K562 (cell line): ENCODE measurements around the gene NAP1L4. TPM values are rescaled to one million over a fixed set of nuclear protein-coding genes. Genes with fewer than 3 reads are reported as not detected.

ENCODE experiments used
- ATAC-seq: fragments of 200-7000 bp; cut with Tn5 transposase; 3 replicates; pipeline ENCODE4 v1.9.1; 2020; ENCODE audit warnings: moderate library complexity
- BruUV-seq: library from RNA; stranded (reverse); fragments of 400-500 nt; replicated peaks from 2 replicates; lab custom pipeline; 2021; lab: Mats Ljungman, UMichigan
- CTCF ChIA-PET: fragments of 300-600 bp; formaldehyde crosslinking; extraction: SDS; loops from one replicate; lab custom pipeline; 2021; ENCODE audit warnings: low intra/inter-chr PET ratio; lab: Yijun Ruan, JAX
- POLR2A ChIA-PET: fragments of 300-600, 350-650 bp; sonication (Branson Sonifier 250); formaldehyde crosslinking; extraction: SDS; loops from one replicate; lab custom pipeline; 2021; ENCODE audit warnings: antibody characterized with exemption, inconsistent platforms; lab: Yijun Ruan, JAX
- DNase-seq, 4 experiments: peaks; one replicate each; pipeline versions ENCODE4 v3.0.0 to v3.0.0-alpha.2; 2011 to 2018; ENCODE audit warnings: low spot score in 3 of 4, mixed read lengths in 3 of 4; ENCODE audit errors: extremely low read depth in 1 of 4
- FAIRE-seq: peaks from 2 replicates; lab custom pipeline; 2011; peaks lifted over from hg19 to GRCh38; lab: Jason Lieb, UNC
- H2AFZ ChIP-seq: 2 replicates; pipeline ENCODE4 v1.6.0; 2011; ENCODE audit warnings: low read depth, low read length, control low read depth, inconsistent platforms
- H3K27ac ChIP-seq: fragments of 200-600 bp; 3 replicates; pipeline ENCODE4 v1.8.0; 2011; ENCODE audit warnings: low read depth, mild to moderate bottlenecking, control low read depth, inconsistent platforms, low read length, moderate library complexity, mixed read lengths; ENCODE audit errors: extremely low read depth
- H3K27me3 ChIP-seq, 2 experiments: fragments of 300-600 bp in 1 of 2; 2 replicates in 1 of 2; 3 replicates in 1 of 2; pipeline versions ENCODE4 v1.6.0 to v1.8.0; 2011; ENCODE audit warnings: inconsistent platforms in 2 of 2, low read length in 2 of 2, mild to moderate bottlenecking in 1 of 2, mixed read lengths in 1 of 2, moderate library complexity in 1 of 2; ENCODE audit not compliant: control insufficient read depth in 2 of 2, insufficient read depth in 2 of 2
- H3K36me3 ChIP-seq: fragments of 300-600 bp; 3 replicates; pipeline ENCODE4 v1.8.0; 2011; ENCODE audit warnings: mild to moderate bottlenecking, low read length, inconsistent platforms; ENCODE audit not compliant: control insufficient read depth, insufficient read depth
- H3K4me1 ChIP-seq, 2 experiments: fragments of 200-600 bp in 1 of 2; replicated peaks in 1 of 2; 2 replicates in 1 of 2; 3 replicates in 1 of 2; pipeline versions ENCODE4 v1.5.1 to v1.8.0; 2011; ENCODE audit warnings: inconsistent platforms in 2 of 2, low read length in 2 of 2, mild to moderate bottlenecking in 1 of 2, mixed read lengths in 1 of 2, moderate library complexity in 1 of 2; ENCODE audit not compliant: control insufficient read depth in 2 of 2, insufficient read depth in 2 of 2
- H3K4me2 ChIP-seq: 2 replicates; pipeline ENCODE4 v1.6.1; 2011; ENCODE audit warnings: low read length, control low read depth, inconsistent platforms, mixed read lengths; ENCODE audit not compliant: insufficient read depth
- H3K4me3 ChIP-seq: fragments of 200-600 bp; sonication (generic), shearing (Covaris generic); 2 replicates; pipeline ENCODE4 v1.5.1; 2016; ENCODE audit warnings: control low read depth, inconsistent platforms
- H3K79me2 ChIP-seq: fragments of 200-600 bp; 3 replicates; pipeline ENCODE4 v1.8.0; 2011; ENCODE audit warnings: low read length, inconsistent platforms; ENCODE audit not compliant: control insufficient read depth, insufficient read depth
- H3K9ac ChIP-seq, 2 experiments: 2 replicates each; pipeline versions ENCODE4 v1.6.0 to v1.6.1; 2011; ENCODE audit warnings: low read depth in 2 of 2, low read length in 2 of 2, control low read depth in 1 of 2, inconsistent platforms in 1 of 2, mild to moderate bottlenecking in 1 of 2, mixed read lengths in 1 of 2; ENCODE audit not compliant: insufficient read depth in 1 of 2
- H3K9me1 ChIP-seq: one replicate; pipeline ENCODE4 v1.6.0; 2011; ENCODE audit warnings: inconsistent platforms, mild to moderate bottlenecking, low read length, moderate library complexity; ENCODE audit not compliant: control insufficient read depth, insufficient read depth
- H3K9me3 ChIP-seq: replicated peaks from 2 replicates; pipeline ENCODE4 v1.5.1; 2011; ENCODE audit warnings: low read depth, low read length, inconsistent platforms; ENCODE audit not compliant: control insufficient read depth, insufficient read depth
- H4K20me1 ChIP-seq: replicated peaks from 2 replicates; pipeline ENCODE4 v1.6.1; 2011; ENCODE audit warnings: low read length, inconsistent platforms, mixed read lengths; ENCODE audit not compliant: control insufficient read depth, insufficient read depth
- CGGBP1 ChIP-seq: fragments of 250-450 bp; sonication (Bioruptor Pico); IDR thresholded peaks from 2 replicates; pipeline ENCODE4 v1.9.0; 2021; ENCODE audit warnings: mild to moderate bottlenecking
- TFE3 ChIP-seq: fragments of 450-650 bp; formaldehyde crosslinking; IDR thresholded peaks from 2 replicates; pipeline ENCODE4 v1.4.0; 2020; ENCODE audit warnings: mild to moderate bottlenecking, mixed read lengths
- ZNF282 ChIP-seq: sonication (generic); formaldehyde crosslinking; IDR thresholded peaks from 2 replicates; pipeline ENCODE4 v1.8.1; 2023; ENCODE audit warnings: missing genetic modification reagents
- WGBS: fragments of 100-300 bp; shearing (Covaris generic); methylation state at CpG from one replicate; pipeline ENCODE4 v1.1.6; 2016; ENCODE audit warnings: low coverage, mixed read lengths; ENCODE audit not compliant: insufficient coverage; ENCODE audit errors: missing lambda C conversion rate; 5-methylcytosine and 5-hydroxymethylcytosine counted together
- in situ Hi-C: fragments of 300-500 bp; cut with MboI; formaldehyde crosslinking; loops from 4 replicates; pipeline ENCODE4 v1.15.0; 2018; ENCODE audit warnings: inconsistent platforms, mixed read lengths
- intact Hi-C: fragments of 100-400 bp; cut with micrococcal nuclease; formaldehyde crosslinking; loops from 2 replicates; pipeline ENCODE4 v1.14.2; 2022
- polyA plus RNA-seq, 8 experiments: library from polyadenylated mRNA; depleted of rRNA in 4 of 8; stranded (reverse) in 5 of 8; unstranded in 3 of 8; fragments of >200 nt; fragmentation: Nextera tagmentation in 2 of 8; fragmentation: Illumina TruSeq in 1 of 8; extraction: Ambion mirVana in 2 of 8; extraction: Trizol in 1 of 8; gene quantifications; 2 replicates each; pipeline versions ENCODE4 v1.2.1 to v1.2.3, GENCODE V29; 2011 to 2014; ENCODE audit warnings: inconsistent platforms in 1 of 8, missing spikeins in 1 of 8
- total RNA-seq, 7 experiments: library from RNA; depleted of rRNA in 6 of 7; stranded (reverse); fragments of >200 nt in 6 of 7; fragmentation: Illumina TruSeq in 2 of 7; extraction: Trizol in 2 of 7; gene quantifications; 2 replicates each; pipeline versions ENCODE4 v1.2.1 to v1.2.3, GENCODE V29; 2011 to 2021; ENCODE audit warnings: low replicate concordance in 1 of 7
- TF ChIP-seq, protein P1 (sequence below), 2 experiments: fragments of 450-650 bp in 1 of 2; sonication (generic) in 1 of 2; formaldehyde crosslinking; conservative IDR thresholded peaks; 2 replicates each; pipeline versions ENCODE4 v1.4.0 to v1.8.1; 2020 to 2022; ENCODE audit warnings: mild to moderate bottlenecking in 1 of 2, missing genetic modification reagents in 1 of 2

The NAP1L4 gene
- total and polyA plus RNA-seq, 9 of the 15 experiments (the other 6 are each of a cell fraction or from before 2014, with no cell fraction given): 34.1 to 237 (median 179) TPM

GRCh38 chr11:3037040-3037944, 45.2 kb upstream of the NAP1L4 start (continued):
- no peak for TF ChIP-seq CGGBP1
- TF ChIP-seq ZNF282 (CRISPR knock-in tag): no peak

DNA sequence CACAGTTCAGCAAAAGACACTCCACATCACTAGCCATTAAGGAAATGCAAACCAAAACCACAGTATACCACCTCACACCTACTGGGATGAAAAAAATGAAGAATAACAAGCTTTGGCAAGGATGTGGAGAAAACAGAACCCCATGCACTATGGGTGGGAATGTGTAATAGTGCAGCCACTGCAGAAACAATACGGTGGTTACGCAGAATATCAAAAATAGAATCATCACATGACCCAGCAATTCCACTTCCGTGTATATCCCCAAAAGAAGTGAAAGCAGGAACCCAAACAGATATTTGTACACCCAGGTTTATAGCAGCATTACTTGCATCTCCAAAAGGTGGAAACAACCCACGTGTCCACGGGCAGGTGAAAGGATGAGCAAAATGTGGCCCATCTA, 44.3 kb upstream of the NAP1L4 start:
- Histone ChIP-seq H3K9me3 (no peaks in the 10 kb centered on the region), H4K20me1 (peaks cover 14% of the 10 kb centered on the region; the same call in 1 of the 2 replicates), H3K4me3 (no peak overlapping the region), H3K9me1 (no peaks in the 10 kb centered on the region), H3K27ac (no peak overlapping the region), H2AFZ (no peak overlapping the region), H3K27me3 (no peaks in the 10 kb centered on the region), H3K79me2 (no peaks in the 10 kb centered on the region), H3K36me3 (peaks cover 80% of the 10 kb centered on the region), H3K4me2 (no peak overlapping the region), H3K4me1 (no peaks in the 10 kb centered on the region; a peak in 1 of 5 replicates), H3K9ac (no peak overlapping the region)
- in situ Hi-C loops: no loop called here
- intact Hi-C loops: loop anchor here (5.0 kb wide), 1 partner anchor 176 kb away; no protein-coding TSS in a partner anchor
- ATAC-seq: no peak
- CTCF ChIA-PET: interaction anchor here (4.2 kb wide), 1 partner anchor 54 kb away, joined by 68 read pairs; no protein-coding TSS in a partner anchor
- FAIRE-seq: no peak
- BruUV-seq: no TSS peak
- POLR2A ChIA-PET: no interaction called here
- DNase-seq: no peak
- TF ChIP-seq, protein P1, sequence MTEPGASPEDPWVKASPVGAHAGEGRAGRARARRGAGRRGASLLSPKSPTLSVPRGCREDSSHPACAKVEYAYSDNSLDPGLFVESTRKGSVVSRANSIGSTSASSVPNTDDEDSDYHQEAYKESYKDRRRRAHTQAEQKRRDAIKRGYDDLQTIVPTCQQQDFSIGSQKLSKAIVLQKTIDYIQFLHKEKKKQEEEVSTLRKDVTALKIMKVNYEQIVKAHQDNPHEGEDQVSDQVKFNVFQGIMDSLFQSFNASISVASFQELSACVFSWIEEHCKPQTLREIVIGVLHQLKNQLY (CRISPR knock-in tag; conservative IDR thresholded peaks at IDR 0.05): no peak
- TF ChIP-seq TFE3 (CRISPR knock-in tag): peak; percentile 9; the same call in 1 of the 2 replicates
- 74% methylated on average over 5 of the region's 5 CpGs for WGBS
